HG03460 (cell line): ENCODE results near the gene FBXL13.
"Not testable (repeated sequence)": the region's sequence is repeated elsewhere in the genome, so short reads cannot be mapped to it uniquely, and the experiment has no call there.

Experiments
- ATAC-seq: cut with Tn5 transposase; IDR thresholded peaks from one replicate; pipeline ENCODE4 v1.9.1; 2021; ENCODE audit not compliant: unreplicated experiment

FBXL13 gene

GRCh38 chr7:102866535-102867215 lies 207.9 kb downstream of the FBXL13 start:
- no peak for ATAC-seq

DNA sequence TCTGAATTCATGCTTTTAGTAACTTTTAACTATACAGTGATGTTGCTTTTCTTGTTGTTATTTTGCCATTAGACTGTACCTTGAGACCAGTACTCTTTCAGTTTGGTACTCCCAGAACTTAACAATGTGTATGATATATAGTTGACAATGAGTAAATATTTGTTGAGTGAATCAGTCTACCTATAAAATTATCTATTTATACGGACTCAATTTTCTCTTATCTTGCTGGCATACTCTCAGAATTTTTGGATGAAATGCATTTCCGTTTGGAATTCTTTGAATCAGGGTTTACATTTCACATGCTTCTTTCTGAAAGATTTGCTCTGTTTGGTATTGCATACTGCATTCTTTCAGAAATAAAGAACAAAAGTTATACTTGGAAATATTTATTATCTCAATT lies 209.6 kb downstream of the FBXL13 start:
- no peak for ATAC-seq

DNA sequence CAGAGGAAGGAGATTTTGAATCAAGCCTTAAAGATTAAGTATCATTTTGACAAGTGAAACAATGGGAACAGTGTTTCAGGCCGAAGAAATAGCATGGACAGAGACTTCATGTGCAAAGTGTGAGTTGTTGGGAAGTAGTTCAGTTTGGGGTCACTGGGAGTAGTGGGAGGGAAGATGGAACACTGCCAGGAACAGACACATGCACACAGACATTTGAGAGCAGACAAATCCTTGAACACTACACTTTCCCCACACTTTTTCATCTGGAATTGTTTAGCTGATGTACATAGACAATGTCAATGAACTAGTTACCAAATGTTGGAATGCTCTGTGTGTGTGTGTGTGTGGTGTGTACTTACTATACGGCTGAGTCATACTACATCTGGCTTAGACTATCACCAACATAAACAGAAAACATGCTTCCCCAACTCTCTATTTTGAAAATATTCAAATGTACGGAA lies 214.2 kb downstream of the FBXL13 start:
- no peak for ATAC-seq

DNA sequence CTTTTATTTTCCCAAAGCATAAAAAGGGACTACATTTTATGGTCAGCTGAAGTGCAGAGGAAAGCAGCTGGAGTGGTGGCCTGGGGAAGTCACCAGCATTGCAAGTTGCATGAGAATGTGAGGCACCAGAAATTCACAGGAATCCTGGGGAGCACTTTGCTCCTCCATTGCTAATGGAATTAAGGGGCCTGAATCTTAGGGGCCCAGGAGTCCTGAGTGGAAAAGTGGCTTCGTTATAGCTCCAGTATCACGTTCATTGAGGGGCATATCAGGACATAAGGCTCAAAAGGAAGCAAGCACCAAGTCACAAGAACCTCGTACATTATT lies 214.8 kb downstream of the FBXL13 start:
- ATAC-seq: no peak

- ATAC-seq: no peak
These were observed 215.4 kb downstream of the FBXL13 start for GRCh38 chr7:102859084-102859798.

GRCh38 chr7:102856036-102856435 lies 218.6 kb downstream of the FBXL13 start:
- ATAC-seq: no peak

- no peak for ATAC-seq
These were observed 225.1 kb downstream of the FBXL13 start for GRCh38 chr7:102849538-102849937.

DNA sequence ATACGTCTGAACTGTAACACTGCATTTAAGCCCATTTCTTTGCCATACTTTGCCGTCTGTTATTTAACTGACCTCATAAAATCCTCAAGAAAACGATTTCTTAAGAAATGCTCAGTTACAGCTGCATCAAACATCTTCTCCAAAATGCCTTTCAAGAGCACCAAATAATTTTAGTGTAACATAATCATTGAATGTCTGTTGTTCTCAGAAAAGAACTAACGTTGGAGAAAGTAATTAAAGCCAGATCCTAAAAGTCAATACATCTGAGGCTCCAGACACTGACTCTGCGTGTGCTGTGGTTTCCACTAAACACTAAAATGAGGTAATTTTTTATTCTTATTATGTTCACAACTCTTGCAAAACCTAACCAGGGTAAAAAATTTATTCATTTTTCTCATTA lies 225.5 kb downstream of the FBXL13 start:
- ATAC-seq: no peak

- ATAC-seq: no peak
These were observed 229.2 kb downstream of the FBXL13 start for GRCh38 chr7:102845346-102845745.

- peak; percentile 85 for ATAC-seq
These were observed 230.7 kb downstream of the FBXL13 start for GRCh38 chr7:102843850-102844249.

DNA sequence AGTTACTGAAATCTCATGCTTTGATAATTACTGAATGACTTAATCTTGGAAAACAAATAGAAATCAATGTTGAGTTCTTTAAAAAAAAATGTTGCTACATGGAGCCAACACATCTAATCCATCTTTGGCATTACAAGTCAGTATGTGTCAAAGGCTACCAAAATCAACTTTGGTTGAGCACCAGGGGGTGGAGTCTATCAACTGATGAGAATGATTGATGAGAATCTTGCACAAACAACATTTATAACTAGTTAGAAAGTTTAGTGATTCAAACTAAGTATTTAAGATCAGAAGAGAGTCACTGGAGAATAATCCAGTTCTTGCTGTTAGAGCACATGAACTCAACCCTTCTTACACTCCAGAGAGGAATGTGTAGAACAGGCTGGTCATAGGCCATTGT lies 232.3 kb downstream of the FBXL13 start:
- no peak for ATAC-seq

DNA sequence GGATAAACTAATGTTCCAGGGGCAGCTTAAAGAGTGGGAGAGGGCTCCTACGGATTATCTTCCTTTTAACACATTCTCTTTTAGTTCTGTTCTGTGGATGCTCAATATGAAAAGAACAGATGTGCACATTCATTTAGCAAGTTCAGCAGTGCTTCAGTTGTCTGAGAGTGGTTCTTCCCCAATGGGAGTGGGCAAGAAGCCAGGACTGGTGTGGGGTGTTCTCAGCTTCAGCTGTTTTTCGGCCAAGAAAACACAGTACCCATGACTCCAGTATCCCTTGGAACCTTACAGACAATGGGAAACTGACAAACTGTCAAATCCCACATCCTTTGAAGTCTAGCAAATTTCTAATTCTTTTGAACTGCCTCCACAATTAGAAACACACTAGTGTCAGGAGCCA lies 233.3 kb downstream of the FBXL13 start:
- no peak for ATAC-seq

DNA sequence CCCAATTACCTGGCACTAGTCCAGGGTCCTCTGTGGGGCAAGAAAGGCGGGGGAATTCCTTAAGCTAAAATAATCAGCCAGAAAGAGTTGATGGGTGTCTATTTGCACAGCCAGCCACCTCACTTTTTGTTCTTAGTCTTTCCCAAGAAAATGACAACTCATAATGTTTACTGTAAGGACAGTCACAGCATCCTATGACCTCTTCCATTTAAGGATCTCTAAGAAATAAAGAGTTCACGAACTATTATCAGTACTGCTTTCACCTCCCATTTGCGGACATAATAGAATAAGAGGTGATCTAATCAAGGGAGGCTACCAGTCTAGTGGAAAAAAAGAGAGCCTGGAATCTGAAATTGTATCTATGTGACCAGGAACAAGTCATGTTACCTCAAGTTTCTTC lies 234.2 kb downstream of the FBXL13 start:
- no peak for ATAC-seq

DNA sequence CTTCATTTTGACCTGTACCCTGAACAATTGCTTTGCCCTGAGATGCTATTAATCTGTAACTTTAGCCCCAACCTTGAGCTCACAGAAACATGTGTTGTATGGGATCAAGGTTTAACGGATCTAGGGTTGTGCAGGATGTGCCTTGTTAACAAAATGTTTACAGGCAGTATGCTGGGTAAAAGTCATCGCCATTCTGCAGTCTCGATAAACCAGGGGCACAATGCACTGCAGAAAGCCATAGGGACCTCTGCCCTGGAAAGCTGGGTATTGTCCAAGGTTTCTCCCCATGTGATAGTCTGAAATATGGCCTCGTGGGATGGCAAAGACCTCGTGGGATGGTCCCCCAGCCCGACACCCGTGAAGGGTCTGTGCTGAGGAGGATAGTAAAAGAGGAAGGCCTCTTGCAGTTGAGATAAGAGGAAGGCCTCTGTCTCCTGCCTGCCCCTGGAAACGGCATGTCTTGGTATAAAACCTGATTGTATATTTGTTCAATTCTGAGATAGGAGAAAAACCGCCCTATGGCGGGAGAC lies 236.0 kb downstream of the FBXL13 start:
- not testable (repeated sequence) for ATAC-seq

DNA sequence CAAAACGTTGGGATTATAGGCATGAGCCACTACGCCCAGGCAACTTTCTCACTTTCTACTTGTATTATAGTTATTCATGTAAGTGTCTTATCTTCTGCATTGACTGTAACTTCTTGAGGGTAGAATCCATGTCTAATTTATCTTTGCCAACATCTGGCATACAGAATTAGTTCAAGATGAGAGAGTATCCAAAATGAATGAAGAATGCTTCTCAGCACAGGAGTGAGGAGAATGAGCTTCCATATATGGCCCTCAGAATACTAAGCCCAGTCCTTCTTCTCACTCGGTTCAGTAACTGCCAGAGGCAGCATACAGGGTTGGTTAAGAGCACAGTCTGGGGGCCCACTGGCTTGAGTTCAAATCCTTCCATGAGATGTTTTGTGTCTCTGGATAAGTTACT lies 236.8 kb downstream of the FBXL13 start:
- no peak for ATAC-seq

DNA sequence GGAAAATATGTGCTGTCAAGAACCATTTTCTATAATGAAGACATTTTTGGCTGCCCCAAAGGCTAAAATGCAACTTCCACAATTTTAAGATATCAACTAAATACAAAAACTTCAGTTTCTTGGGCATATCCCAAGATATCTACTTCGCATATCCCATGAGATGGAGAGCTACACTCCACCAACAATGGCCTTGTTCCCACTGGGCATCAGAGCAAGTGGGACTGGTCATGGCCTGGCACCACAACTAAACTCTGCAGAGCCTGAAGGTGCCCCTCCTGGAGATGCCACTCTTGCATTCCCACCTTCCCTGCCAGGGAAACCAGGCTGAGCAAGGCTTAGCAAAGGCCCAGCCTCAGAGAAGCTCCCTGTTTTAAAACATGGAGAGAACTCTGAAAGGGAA lies 237.6 kb downstream of the FBXL13 start:
- ATAC-seq: no peak

DNA sequence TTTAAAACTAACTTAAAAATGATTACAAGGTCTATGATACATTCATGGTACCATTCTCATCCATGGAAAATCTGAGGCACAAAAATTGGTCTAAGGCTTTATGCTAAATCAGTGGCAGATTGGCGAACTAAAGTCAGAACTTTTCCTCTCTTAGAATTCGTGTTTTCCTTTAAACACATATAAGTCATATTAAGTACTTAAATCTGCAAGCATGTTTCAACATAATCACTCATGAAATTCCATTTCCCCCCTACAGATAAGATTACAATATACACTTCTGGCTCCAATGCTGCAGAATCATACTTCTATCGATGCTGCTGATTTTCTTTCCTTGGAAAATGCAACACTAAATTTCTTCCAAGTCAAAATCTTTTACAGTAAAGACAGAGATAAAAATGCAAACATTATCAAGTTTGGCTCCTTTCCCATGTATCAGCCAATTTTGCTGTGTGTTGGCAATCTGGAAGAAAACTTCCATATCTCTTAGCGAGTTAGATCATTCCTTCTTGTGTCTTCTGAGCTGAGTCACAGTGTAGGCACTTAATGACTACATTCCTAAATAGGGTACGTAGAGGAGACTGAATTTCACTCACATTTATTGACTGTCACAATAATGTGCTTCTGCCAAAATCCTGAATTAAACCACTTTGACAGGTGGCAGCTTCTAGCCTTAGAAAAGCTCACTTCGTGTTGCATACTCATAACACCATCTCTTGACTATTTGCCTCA lies 238.2 kb downstream of the FBXL13 start:
- no peak for ATAC-seq

DNA sequence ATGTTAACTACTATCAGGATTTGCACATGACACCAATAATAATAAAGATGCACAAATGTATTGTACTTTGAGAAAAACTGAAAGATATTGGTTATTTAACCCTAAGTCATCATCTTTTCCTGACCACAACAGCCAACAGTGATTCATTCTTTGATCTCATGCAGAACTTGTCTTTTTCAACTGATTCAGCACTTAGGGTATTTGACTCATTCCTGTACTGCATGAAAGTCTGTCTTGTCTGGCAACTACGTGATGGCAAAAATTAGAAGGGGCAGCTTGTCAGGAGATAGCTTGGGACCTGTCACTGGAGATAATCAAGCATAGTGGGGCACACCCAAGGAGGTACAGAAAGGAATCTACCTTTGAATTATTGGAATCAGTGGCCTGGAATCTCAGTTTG lies 239.6 kb downstream of the FBXL13 start:
- peak; percentile 94 for ATAC-seq

GRCh38 chr7:102834466-102834865 lies 240.1 kb downstream of the FBXL13 start:
- ATAC-seq: no peak

GRCh38 chr7:102833343-102833742 lies 241.3 kb downstream of the FBXL13 start:
- no peak for ATAC-seq

DNA sequence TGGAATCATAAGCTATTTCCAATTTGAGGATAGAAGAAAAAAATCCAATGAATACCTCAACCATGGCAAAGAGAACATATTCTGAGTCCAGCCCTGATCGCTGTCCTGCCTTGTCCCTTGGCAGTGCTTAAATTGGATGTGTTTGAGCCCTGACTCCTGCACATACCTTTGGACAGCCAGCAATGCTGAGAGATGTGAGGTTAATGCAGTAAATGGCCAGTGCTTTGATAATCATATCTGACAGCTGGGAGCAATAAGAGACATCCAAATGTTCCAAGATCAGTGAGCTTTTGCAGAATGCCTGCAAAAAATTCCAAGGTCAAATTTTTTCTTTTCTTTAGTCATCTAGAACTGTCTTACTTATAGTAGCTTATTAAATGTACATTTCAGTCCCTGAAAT lies 241.9 kb downstream of the FBXL13 start:
- ATAC-seq: no peak

DNA sequence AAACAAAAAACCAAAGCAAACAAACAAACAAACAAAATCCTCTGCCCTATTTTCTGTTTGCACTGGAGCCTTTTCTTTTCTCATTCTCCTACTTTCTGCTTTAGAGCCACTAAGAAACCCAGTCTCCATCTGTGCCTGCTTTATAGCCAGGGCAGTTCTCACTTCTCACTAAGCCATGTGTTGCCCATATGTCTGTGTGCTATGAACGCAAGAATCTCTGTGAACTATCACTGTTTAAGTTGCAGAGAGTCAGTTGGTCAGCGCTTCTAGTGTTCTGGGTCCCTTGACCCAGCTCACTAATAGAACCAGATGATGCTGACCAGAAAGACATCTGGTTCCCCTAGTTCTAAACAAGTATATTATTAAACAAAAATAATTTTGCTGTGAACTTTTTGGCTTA lies 244.4 kb downstream of the FBXL13 start:
- ATAC-seq: no peak
